NCI-H2029 treated with DMSO at 0.1 percent for 48 hours (cell line): ENCODE results near the gene NOX3.

Experiments used
- DNase-seq: peaks from one replicate; lab custom pipeline; 2025; lab: John Stamatoyannopoulos, UW

NOX3 gene

GRCh38 chr6:155399745-155400653, 55.6 kb downstream of the NOX3 start:
- DNase-seq, result no peak

- no peak for DNase-seq
These were observed 56.4 kb downstream of the NOX3 start for GRCh38 chr6:155399062-155399744.

GRCh38 chr6:155398701-155399061, 57.0 kb downstream of the NOX3 start:
- no peak for DNase-seq

- no peak for DNase-seq
These were observed 57.4 kb downstream of the NOX3 start for GRCh38 chr6:155398221-155398620.

GRCh38 chr6:155397172-155397705, 58.4 kb downstream of the NOX3 start:
- no peak for DNase-seq

GRCh38 chr6:155396605-155397004, 59.0 kb downstream of the NOX3 start:
- no peak for DNase-seq

- no peak for DNase-seq
These were observed 60.3 kb downstream of the NOX3 start for GRCh38 chr6:155395339-155395738.

- no peak for DNase-seq
These were observed 66.5 kb downstream of the NOX3 start for GRCh38 chr6:155389130-155389529.

GRCh38 chr6:155388591-155388990, 67.0 kb downstream of the NOX3 start:
- no peak for DNase-seq

- no peak for DNase-seq
These were observed 68.2 kb downstream of the NOX3 start for GRCh38 chr6:155387481-155387880.

- DNase-seq, result no peak
These were observed 71.2 kb downstream of the NOX3 start for GRCh38 chr6:155384321-155384952.

GRCh38 chr6:155383913-155384312, 71.7 kb downstream of the NOX3 start:
- DNase-seq, result no peak

- no peak for DNase-seq
These were observed 73.3 kb downstream of the NOX3 start for GRCh38 chr6:155382338-155382685.

- no peak for DNase-seq
These were observed 73.8 kb downstream of the NOX3 start for GRCh38 chr6:155381673-155382337.

GRCh38 chr6:155380666-155381332, 74.8 kb downstream of the NOX3 start:
- DNase-seq, result no peak

- DNase-seq, result no peak
These were observed 76.9 kb downstream of the NOX3 start for GRCh38 chr6:155378724-155379123.

GRCh38 chr6:155378276-155378675, 77.4 kb downstream of the NOX3 start:
- no peak for DNase-seq

- DNase-seq, result no peak
These were observed 78.6 kb downstream of the NOX3 start for GRCh38 chr6:155377061-155377460.

GRCh38 chr6:155375801-155376200, 79.8 kb downstream of the NOX3 start:
- DNase-seq, result no peak

- no peak for DNase-seq
These were observed 81.0 kb downstream of the NOX3 start for GRCh38 chr6:155374681-155375080.

- no peak for DNase-seq
These were observed 82.4 kb downstream of the NOX3 start for GRCh38 chr6:155373276-155373675.

GRCh38 chr6:155372256-155372655, 83.4 kb downstream of the NOX3 start:
- DNase-seq, result no peak
